Skin of body (tissue), 1 donor: ENCODE results near the gene NXPH1. TPM values are rescaled to one million over a fixed set of nuclear protein-coding genes. Genes with fewer than 3 reads are reported as not detected.

Experiments
- total RNA-seq: library from RNA; depleted of rRNA; stranded (reverse); fragments of >200 nt; gene quantifications from one replicate; pipeline ENCODE4 v1.2.3, GENCODE V29; 2014

NXPH1 gene
- total RNA-seq, 1 donor from 2014 or later: 0.10 TPM

Other genes starting within 250 kb of the NXPH1 start
- 14.9 TPM for gene ICA1, start 171.4 kb upstream of the NXPH1 start, total RNA-seq